ENCODE measurements around the gene MAOB.

The MAOB gene

GRCh38 chrX:43860646-43861370 is 21.4 kb downstream of the MAOB start:
- DNase-seq: no peak

GRCh38 chrX:43853225-43853828 is 28.9 kb downstream of the MAOB start:
- DNase-seq: no peak

GRCh38 chrX:43850629-43851028 is 31.6 kb downstream of the MAOB start:
- DNase-seq: no peak

- no peak for DNase-seq
These were observed 33.1 kb downstream of the MAOB start for GRCh38 chrX:43849173-43849572.

- DNase-seq: no peak
These were observed 34.9 kb downstream of the MAOB start for GRCh38 chrX:43847352-43847751.

GRCh38 chrX:43846558-43846957 is 35.7 kb downstream of the MAOB start:
- no peak for DNase-seq

GRCh38 chrX:43845776-43846175 is 36.5 kb downstream of the MAOB start:
- DNase-seq: no peak

- DNase-seq: no peak
These were observed 42.0 kb downstream of the MAOB start for GRCh38 chrX:43840265-43840664.

GRCh38 chrX:43836435-43837184 is 45.6 kb downstream of the MAOB start:
- DNase-seq: no peak

- DNase-seq: no peak
These were observed 46.7 kb downstream of the MAOB start for GRCh38 chrX:43835559-43835958.

- no peak for DNase-seq
These were observed 54.5 kb downstream of the MAOB start for GRCh38 chrX:43827791-43828190.

- DNase-seq: no peak
These were observed 60.2 kb downstream of the MAOB start for GRCh38 chrX:43822014-43822413.

- DNase-seq: no peak
These were observed 64.8 kb downstream of the MAOB start for GRCh38 chrX:43817444-43817843.

GRCh38 chrX:43815209-43815608 is 67.0 kb downstream of the MAOB start:
- DNase-seq: no peak

- peak; percentile 8 for DNase-seq
These were observed 68.4 kb downstream of the MAOB start for GRCh38 chrX:43813898-43814297.

GRCh38 chrX:43813319-43813718 is 68.9 kb downstream of the MAOB start:
- DNase-seq: no peak

- no peak for DNase-seq
These were observed 72.8 kb downstream of the MAOB start for GRCh38 chrX:43809463-43809862.

GRCh38 chrX:43808231-43808630 is 74.0 kb downstream of the MAOB start:
- DNase-seq: no peak

GRCh38 chrX:43805579-43805978 is 76.7 kb downstream of the MAOB start:
- DNase-seq: no peak

GRCh38 chrX:43804021-43804420 is 78.2 kb downstream of the MAOB start:
- no peak for DNase-seq

- no peak for DNase-seq
These were observed 96.2 kb downstream of the MAOB start for GRCh38 chrX:43785930-43786591.

GRCh38 chrX:43758044-43758443 is 124.2 kb downstream of the MAOB start:
- DNase-seq: no peak

- no peak for DNase-seq
These were observed 126.2 kb downstream of the MAOB start for GRCh38 chrX:43756076-43756475.

GRCh38 chrX:43753637-43754036 is 128.6 kb downstream of the MAOB start:
- no peak for DNase-seq
